GM23248 (cell line): ENCODE results near the gene ZNF175. TPM values are rescaled to one million over a fixed set of nuclear protein-coding genes. Genes with fewer than 3 reads are reported as not detected.

Experiments
- DNase-seq: peaks from one replicate; pipeline ENCODE4 v3.0.0-alpha.2; 2015
- H2AFZ ChIP-seq: fragments of 200-600 bp; sonication (generic); 2 replicates; pipeline ENCODE4 v1.6.1; 2016; ENCODE audit warnings: antibody characterized with exemption
- H3F3A ChIP-seq: fragments of 200-600 bp; sonication (generic); 2 replicates; pipeline ENCODE4 v1.6.1; 2016; ENCODE audit warnings: mild to moderate bottlenecking, antibody characterized with exemption, mixed run types; ENCODE audit not compliant: insufficient read depth
- H3K27ac ChIP-seq: fragments of 200-600 bp; sonication (generic); 2 replicates; pipeline ENCODE4 v1.5.1; 2016; ENCODE audit warnings: mild to moderate bottlenecking
- H3K27me3 ChIP-seq: fragments of 200-600 bp; sonication (generic); replicated peaks from 2 replicates; pipeline ENCODE4 v1.6.1; 2016; ENCODE audit warnings: mild to moderate bottlenecking; ENCODE audit not compliant: insufficient read depth
- H3K36me3 ChIP-seq: fragments of 200-600 bp; sonication (generic); 2 replicates; pipeline ENCODE4 v1.6.1; 2016; ENCODE audit warnings: low read depth, mild to moderate bottlenecking
- H3K4me1 ChIP-seq: fragments of 200-600 bp; sonication (generic); 2 replicates; pipeline ENCODE4 v1.6.1; 2016; ENCODE audit warnings: mild to moderate bottlenecking; ENCODE audit not compliant: insufficient read depth
- H3K4me2 ChIP-seq: fragments of 200-600 bp; sonication (generic); one replicate; pipeline ENCODE4 v1.6.1; 2016; ENCODE audit warnings: mild to moderate bottlenecking; ENCODE audit not compliant: unreplicated experiment
- H3K4me3 ChIP-seq: fragments of 200-600 bp; sonication (generic); 2 replicates; pipeline ENCODE4 v1.5.1; 2016; ENCODE audit warnings: mild to moderate bottlenecking
- H3K79me2 ChIP-seq: fragments of 200-600 bp; sonication (generic); 2 replicates; pipeline ENCODE4 v1.6.1; 2016; ENCODE audit warnings: mild to moderate bottlenecking; ENCODE audit not compliant: insufficient read depth
- H3K9ac ChIP-seq: fragments of 200-600 bp; sonication (generic); 2 replicates; pipeline ENCODE4 v1.6.1; 2016; ENCODE audit warnings: mild to moderate bottlenecking
- H3K9me2 ChIP-seq: fragments of 200-600 bp; sonication (generic); 2 replicates; pipeline ENCODE4 v1.6.1; 2016; ENCODE audit warnings: mixed run types, mild to moderate bottlenecking, moderate library complexity; ENCODE audit not compliant: insufficient read depth
- H3K9me3 ChIP-seq: fragments of 200-600 bp; sonication (generic); one replicate; pipeline ENCODE4 v1.6.1; 2017; ENCODE audit warnings: low read depth
- H4K20me1 ChIP-seq: fragments of 200-600 bp; sonication (generic); 2 replicates; pipeline ENCODE4 v1.6.0; 2016; ENCODE audit not compliant: insufficient read depth
- EZH2 ChIP-seq: fragments of 200-600 bp; sonication (generic); IDR thresholded peaks from 2 replicates; pipeline ENCODE4 v1.6.1; 2018; ENCODE audit warnings: antibody characterized with exemption, mild to moderate bottlenecking; ENCODE audit not compliant: insufficient read depth, poor library complexity, severe bottlenecking
- EZH2phosphoT487 ChIP-seq: fragments of 200-600 bp; sonication (generic); IDR thresholded peaks from 2 replicates; pipeline ENCODE4 v1.6.1; 2018; ENCODE audit warnings: antibody characterized with exemption, moderate library complexity, mild to moderate bottlenecking, low read depth; ENCODE audit not compliant: insufficient read depth
- WGBS, 2 experiments: methylation state at CpG; one replicate each; pipeline ENCODE4 v1.1.6; 2015 to 2017; ENCODE audit warnings: low lambda C conversion rate in 2 of 2, low coverage in 1 of 2; ENCODE audit errors: missing lambda C conversion rate in 2 of 2; 5-methylcytosine and 5-hydroxymethylcytosine counted together
- in situ Hi-C: fragments of 300-500 bp; cut with MboI; formaldehyde crosslinking; loops from 2 replicates; pipeline ENCODE4 v1.15.0; 2020
- polyA plus RNA-seq: library from polyadenylated mRNA; unstranded; fragments of >200 nt; fragmentation: Nextera tagmentation; extraction: Ambion mirVana; gene quantifications from 2 replicates; pipeline ENCODE4 v1.2.1, GENCODE V29; 2016
- total RNA-seq: library from RNA; depleted of rRNA; stranded (reverse); fragments of >200 nt; shearing (Covaris generic); gene quantifications from 2 replicates; pipeline ENCODE4 v1.2.3, GENCODE V29; 2014

ZNF175 gene
- total and polyA plus RNA-seq, 2 experiments from 2014 or later, result 2.4 to 2.6 TPM

- Histone ChIP-seq H3K4me2 (no peak overlapping the region), H4K20me1 (no peaks in the 10 kb centered on the region), H3K27me3 (0 out of 2 replicates have a peak, but pooled peaks cover 13% of the 10 kb centered on the region), H3K27ac (no peak overlapping the region), H3K4me3 (no peak overlapping the region), H2AFZ (no peak overlapping the region), H3K36me3 (no peaks in the 10 kb centered on the region), H3K4me1 (no peaks in the 10 kb centered on the region), H3K9ac (no peak overlapping the region), H3K9me2 (no peaks in the 10 kb centered on the region), H3K79me2 (no peaks in the 10 kb centered on the region), H3K9me3 (no peaks in the 10 kb centered on the region), H3F3A (no peaks in the 10 kb centered on the region)
- DNase-seq, result no peak
- in situ Hi-C loops, result no loop called here
- WGBS, 2 experiments, result 18 to 35% methylated on average over 1 of the region's 1 CpG
- TF ChIP-seq EZH2phosphoT487 (no peak), EZH2 (no peak)
Measured at GRCh38 chr19:51535535-51535934, 35.5 kb upstream of the ZNF175 start.

GRCh38 chr19:51539821-51540366, 31.2 kb upstream of the ZNF175 start:
- no peaks in the 10 kb centered on the region for H3K9me3 ChIP-seq
- WGBS, 2 experiments, result 39 to 42% methylated on average over 4 of the region's 4 CpGs
- no peak overlapping the region for H3K9ac ChIP-seq
- peaks cover 8% of the 10 kb centered on the region; the same call in 1 of the 2 replicates for H3K27me3 ChIP-seq
- no peaks in the 10 kb centered on the region for H4K20me1 ChIP-seq
- no peak overlapping the region for H3K4me2 ChIP-seq
- in situ Hi-C loops, result no loop called here
- no peaks in the 10 kb centered on the region for H3K36me3 ChIP-seq
- no peak overlapping the region for H2AFZ ChIP-seq
- no peak for TF ChIP-seq EZH2phosphoT487
- TF ChIP-seq EZH2, result no peak
- DNase-seq, result no peak
- H3K9me2 ChIP-seq, result no peaks in the 10 kb centered on the region
- no peak overlapping the region for H3K4me3 ChIP-seq
- H3K27ac ChIP-seq, result no peak overlapping the region
- no peaks in the 10 kb centered on the region for H3F3A ChIP-seq
- H3K4me1 ChIP-seq, result no peaks in the 10 kb centered on the region
- H3K79me2 ChIP-seq, result no peaks in the 10 kb centered on the region

- DNase-seq, result no peak
- H3F3A ChIP-seq, result no peaks in the 10 kb centered on the region
- in situ Hi-C loops, result no loop called here
- H3K4me1 ChIP-seq, result no peaks in the 10 kb centered on the region
- no peak for TF ChIP-seq EZH2
- peaks cover 4% of the 10 kb centered on the region; the same call in 1 of the 2 replicates for H3K27me3 ChIP-seq
- no peaks in the 10 kb centered on the region for H3K36me3 ChIP-seq
- no peaks in the 10 kb centered on the region for H3K79me2 ChIP-seq
- no peak overlapping the region for H3K4me3 ChIP-seq
- no peaks in the 10 kb centered on the region for H4K20me1 ChIP-seq
- H2AFZ ChIP-seq, result no peak overlapping the region
- H3K9me3 ChIP-seq, result no peaks in the 10 kb centered on the region
- H3K9me2 ChIP-seq, result no peaks in the 10 kb centered on the region
- H3K4me2 ChIP-seq, result no peak overlapping the region
- H3K27ac ChIP-seq, result no peak overlapping the region
- H3K9ac ChIP-seq, result no peak overlapping the region
- WGBS, 2 experiments, result 28 to 29% methylated on average over 10 of the region's 10 CpGs
Measured at GRCh38 chr19:51541458-51542357, 29.4 kb upstream of the ZNF175 start.

- H3K4me3 ChIP-seq, result no peak overlapping the region
- peaks cover 4% of the 10 kb centered on the region; the same call in 1 of the 2 replicates for H3K27me3 ChIP-seq
- no peak for TF ChIP-seq EZH2
- TF ChIP-seq EZH2phosphoT487, result no peak
- no peak overlapping the region for H3K27ac ChIP-seq
- no peak overlapping the region for H2AFZ ChIP-seq
- H3K9me3 ChIP-seq, result no peaks in the 10 kb centered on the region
- no peaks in the 10 kb centered on the region for H3K4me1 ChIP-seq
- no peaks in the 10 kb centered on the region for H3F3A ChIP-seq
- H3K9me2 ChIP-seq, result no peaks in the 10 kb centered on the region
- H3K36me3 ChIP-seq, result no peaks in the 10 kb centered on the region
- no peaks in the 10 kb centered on the region for H4K20me1 ChIP-seq
- no peak overlapping the region for H3K9ac ChIP-seq
- H3K4me2 ChIP-seq, result no peak overlapping the region
- no peak for DNase-seq
- H3K79me2 ChIP-seq, result no peaks in the 10 kb centered on the region
- in situ Hi-C loops, result no loop called here
- 18 to 37% methylated on average over 5 of the region's 5 CpGs for WGBS, 2 experiments
Measured at GRCh38 chr19:51542699-51543098, 28.4 kb upstream of the ZNF175 start.
